Neural progenitor cell (in vitro differentiated cells): ENCODE measurements around the gene LRRC27.

Experiments
- CTCF ChIP-seq: fragments of 200-600 bp; sonication (generic); IDR thresholded peaks from 2 replicates; pipeline ENCODE4 v1.5.1; 2017; ENCODE audit warnings: antibody characterized with exemption, mild to moderate bottlenecking
- EZH2 ChIP-seq: fragments of 200-600 bp; sonication (generic); IDR thresholded peaks from 2 replicates; pipeline ENCODE4 v1.6.1; 2017; ENCODE audit warnings: antibody characterized with exemption, mild to moderate bottlenecking, moderate library complexity
- EZH2phosphoT487 ChIP-seq: fragments of 200-600 bp; sonication (generic); IDR thresholded peaks from 2 replicates; pipeline ENCODE4 v1.6.1; 2017; ENCODE audit warnings: antibody characterized with exemption

- TF ChIP-seq EZH2 (no peak), CTCF (no peak), EZH2phosphoT487 (no peak)
Observed at GRCh38 chr10:132321726-132322125, 10.3 kb upstream of the LRRC27 start.
